ENCODE measurements around the gene PHRF1.

Gene PHRF1

GRCh38 chr11:550746-551085 lies 25.6 kb upstream of the PHRF1 start:
- H3K4me3 ChIP-seq (ENCODE audit: low read length) = no peak overlapping the region
- TF ChIP-seq, protein P1, sequence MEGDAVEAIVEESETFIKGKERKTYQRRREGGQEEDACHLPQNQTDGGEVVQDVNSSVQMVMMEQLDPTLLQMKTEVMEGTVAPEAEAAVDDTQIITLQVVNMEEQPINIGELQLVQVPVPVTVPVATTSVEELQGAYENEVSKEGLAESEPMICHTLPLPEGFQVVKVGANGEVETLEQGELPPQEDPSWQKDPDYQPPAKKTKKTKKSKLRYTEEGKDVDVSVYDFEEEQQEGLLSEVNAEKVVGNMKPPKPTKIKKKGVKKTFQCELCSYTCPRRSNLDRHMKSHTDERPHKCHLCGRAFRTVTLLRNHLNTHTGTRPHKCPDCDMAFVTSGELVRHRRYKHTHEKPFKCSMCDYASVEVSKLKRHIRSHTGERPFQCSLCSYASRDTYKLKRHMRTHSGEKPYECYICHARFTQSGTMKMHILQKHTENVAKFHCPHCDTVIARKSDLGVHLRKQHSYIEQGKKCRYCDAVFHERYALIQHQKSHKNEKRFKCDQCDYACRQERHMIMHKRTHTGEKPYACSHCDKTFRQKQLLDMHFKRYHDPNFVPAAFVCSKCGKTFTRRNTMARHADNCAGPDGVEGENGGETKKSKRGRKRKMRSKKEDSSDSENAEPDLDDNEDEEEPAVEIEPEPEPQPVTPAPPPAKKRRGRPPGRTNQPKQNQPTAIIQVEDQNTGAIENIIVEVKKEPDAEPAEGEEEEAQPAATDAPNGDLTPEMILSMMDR (conservative IDR thresholded peaks at IDR 0.05; ENCODE audit: low read length) = no peak
- DNase-seq (ENCODE audit: low read depth) = no peak

DNA sequence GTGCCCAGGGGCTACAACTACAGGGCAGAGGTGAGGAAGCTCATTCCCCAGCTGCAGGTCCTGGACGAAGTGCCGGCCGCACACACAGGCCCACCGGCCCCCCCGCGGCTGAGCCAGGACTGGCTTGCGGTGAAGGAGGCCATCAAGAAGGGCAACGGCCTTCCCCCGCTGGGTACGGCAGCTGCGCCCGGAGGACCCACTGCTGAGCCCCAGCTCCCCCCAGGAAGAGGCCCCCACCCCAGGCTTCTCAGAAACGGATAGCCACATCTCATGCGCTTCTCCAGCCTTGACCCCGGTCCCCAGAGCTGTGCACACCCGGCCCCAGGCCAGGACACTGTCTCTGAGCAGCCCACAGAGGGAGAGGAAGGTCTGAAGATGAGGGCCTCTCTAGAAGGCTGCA lies 25.1 kb upstream of the PHRF1 start:
- H3K4me3 ChIP-seq (ENCODE audit: low read length) = no peak overlapping the region
- no peak for DNase-seq (ENCODE audit: low read depth)
- TF ChIP-seq, protein P1 (conservative IDR thresholded peaks at IDR 0.05; ENCODE audit: low read length) = no peak

GRCh38 chr11:551596-551995 lies 24.7 kb upstream of the PHRF1 start:
- DNase-seq (ENCODE audit: low read depth) = no peak

GRCh38 chr11:553083-553987 lies 22.9 kb upstream of the PHRF1 start:
- no peak overlapping the region for H3K4me3 ChIP-seq (ENCODE audit: low read length)
- TF ChIP-seq, protein P1 (conservative IDR thresholded peaks at IDR 0.05; ENCODE audit: low read length) = no peak
- DNase-seq (ENCODE audit: low read depth) = no peak

More at GRCh38 chr11:551596-551995, 24.7 kb upstream of the PHRF1 start:
- TF ChIP-seq, protein P1 (conservative IDR thresholded peaks at IDR 0.05; ENCODE audit: low read length) = no peak
- H3K4me3 ChIP-seq (ENCODE audit: low read length) = no peak overlapping the region

DNA sequence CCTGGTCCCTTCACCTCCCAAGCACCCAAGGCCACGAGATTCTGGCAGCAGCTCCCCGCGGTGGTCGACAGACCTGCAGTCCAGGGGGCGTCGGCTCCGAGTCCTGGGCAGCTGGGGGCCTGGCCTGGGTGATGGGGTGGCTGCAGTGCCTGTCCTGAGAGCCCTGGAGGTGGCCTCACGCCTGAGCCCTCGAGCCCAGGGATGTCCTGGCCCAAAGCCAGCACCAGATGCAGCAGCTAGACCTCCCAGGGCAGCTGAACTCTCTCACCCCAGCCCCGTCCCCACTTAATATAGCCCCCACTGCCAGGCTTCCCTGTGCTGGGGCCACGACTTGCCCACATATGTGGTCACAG lies 22.3 kb upstream of the PHRF1 start:
- no peak overlapping the region for H3K4me3 ChIP-seq (ENCODE audit: low read length)
- no peak for DNase-seq (ENCODE audit: low read depth)
- TF ChIP-seq, protein P1 (conservative IDR thresholded peaks at IDR 0.05; ENCODE audit: low read length) = no peak

- DNase-seq (ENCODE audit: low read depth) = no peak
- TF ChIP-seq, protein P1 (conservative IDR thresholded peaks at IDR 0.05; ENCODE audit: low read length) = peak; percentile 49
- no peak overlapping the region for H3K4me3 ChIP-seq (ENCODE audit: low read length)
Measured at GRCh38 chr11:554428-555226, 21.6 kb upstream of the PHRF1 start.
